Hepatocyte (in vitro differentiated cells): ENCODE measurements around the gene NTRK3. TPM values are rescaled to one million over a fixed set of nuclear protein-coding genes. Genes with fewer than 3 reads are reported as not detected.

Experiments used
- DNase-seq: peaks from one replicate; pipeline ENCODE4 v3.0.0-alpha.2; 2016; ENCODE audit warnings: low spot score
- H2AFZ ChIP-seq: fragments of 200-600 bp; sonication (generic); 2 replicates; pipeline ENCODE4 v1.6.0; 2016; ENCODE audit warnings: antibody characterized with exemption, mild to moderate bottlenecking
- H3K27ac ChIP-seq: fragments of 200-600 bp; sonication (generic); 2 replicates; pipeline ENCODE4 v1.5.1; 2016; ENCODE audit warnings: mild to moderate bottlenecking
- H3K27me3 ChIP-seq: fragments of 200-600 bp; sonication (generic); 2 replicates; pipeline ENCODE4 v1.6.1; 2016
- H3K36me3 ChIP-seq: fragments of 200-600 bp; sonication (generic); replicated peaks from 2 replicates; pipeline ENCODE4 v1.5.1; 2016; ENCODE audit warnings: low read depth; ENCODE audit not compliant: insufficient read depth
- H3K4me1 ChIP-seq: fragments of 200-600 bp; sonication (generic); 2 replicates; pipeline ENCODE4 v1.5.1; 2016; ENCODE audit warnings: mild to moderate bottlenecking, moderate library complexity; ENCODE audit not compliant: insufficient read depth
- H3K4me2 ChIP-seq: fragments of 200-600 bp; sonication (generic); 2 replicates; pipeline ENCODE4 v1.6.0; 2016
- H3K4me3 ChIP-seq: fragments of 200-600 bp; sonication (generic); 2 replicates; pipeline ENCODE4 v1.5.1; 2016; ENCODE audit warnings: mild to moderate bottlenecking
- H3K79me2 ChIP-seq: fragments of 200-600 bp; sonication (generic); 2 replicates; pipeline ENCODE4 v1.6.0; 2017; ENCODE audit warnings: mild to moderate bottlenecking
- H3K9me2 ChIP-seq: fragments of 200-600 bp; sonication (generic); replicated peaks from 2 replicates; pipeline ENCODE4 v1.6.0; 2017; ENCODE audit warnings: mild to moderate bottlenecking; ENCODE audit not compliant: insufficient read depth
- H3K9me3 ChIP-seq: fragments of 200-600 bp; sonication (generic); 2 replicates; pipeline ENCODE4 v1.5.1; 2016; ENCODE audit warnings: low read depth, mild to moderate bottlenecking
- H4K20me1 ChIP-seq: fragments of 200-600 bp; sonication (generic); 2 replicates; pipeline ENCODE4 v1.6.0; 2016; ENCODE audit warnings: mild to moderate bottlenecking; ENCODE audit not compliant: insufficient read depth, poor library complexity, severe bottlenecking
- CTCF ChIP-seq: fragments of 200-600 bp; sonication (generic); IDR thresholded peaks from 2 replicates; pipeline ENCODE4 v1.5.1; 2016; ENCODE audit warnings: antibody characterized with exemption, mild to moderate bottlenecking; ENCODE audit not compliant: poor library complexity
- EZH2 ChIP-seq: fragments of 200-600 bp; sonication (generic); IDR thresholded peaks from 2 replicates; pipeline ENCODE4 v1.6.1; 2016; ENCODE audit warnings: antibody characterized with exemption, mild to moderate bottlenecking, borderline replicate concordance
- EZH2phosphoT487 ChIP-seq: fragments of 200-600 bp; sonication (generic); IDR thresholded peaks from one replicate; pipeline ENCODE4 v1.6.1; 2018; ENCODE audit warnings: antibody characterized with exemption, mild to moderate bottlenecking, low read depth, moderate library complexity; ENCODE audit not compliant: unreplicated experiment, severe bottlenecking
- WGBS: methylation state at CpG from one replicate; pipeline ENCODE4 v1.1.6; 2016; ENCODE audit warnings: low lambda C conversion rate; ENCODE audit errors: missing lambda C conversion rate; 5-methylcytosine and 5-hydroxymethylcytosine counted together
- polyA plus RNA-seq: library from polyadenylated mRNA; unstranded; fragments of >200 nt; fragmentation: Nextera tagmentation; extraction: Ambion mirVana; gene quantifications from 2 replicates; pipeline ENCODE4 v1.2.1, GENCODE V29; 2016
- total RNA-seq: library from RNA; depleted of rRNA; stranded (reverse); fragments of >200 nt; gene quantifications from 2 replicates; pipeline ENCODE4 v1.2.3, GENCODE V29; 2014

Gene NTRK3
- total and polyA plus RNA-seq, 2 experiments from 2014 or later, result 4.9 to 5.6 TPM

GRCh38 chr15:88071141-88071540 lies 185.4 kb downstream of the NTRK3 start:
- no peak overlapping the region for H2AFZ ChIP-seq
- no peaks in the 10 kb centered on the region for H3K79me2 ChIP-seq
- H3K4me1 ChIP-seq, result peaks cover 4% of the 10 kb centered on the region
- H3K36me3 ChIP-seq, result no peaks in the 10 kb centered on the region
- no peak for DNase-seq
- no peaks in the 10 kb centered on the region for H3K9me3 ChIP-seq
- H3K4me2 ChIP-seq, result no peak overlapping the region
- H4K20me1 ChIP-seq, result no peaks in the 10 kb centered on the region
- H3K27ac ChIP-seq, result no peak overlapping the region
- H3K27me3 ChIP-seq, result no peaks in the 10 kb centered on the region
- 88% methylated on average over 6 of the region's 6 CpGs for WGBS
- TF ChIP-seq CTCF (no peak), EZH2phosphoT487 (no peak), EZH2 (no peak)
- no peaks in the 10 kb centered on the region for H3K9me2 ChIP-seq
- H3K4me3 ChIP-seq, result no peak overlapping the region

DNA sequence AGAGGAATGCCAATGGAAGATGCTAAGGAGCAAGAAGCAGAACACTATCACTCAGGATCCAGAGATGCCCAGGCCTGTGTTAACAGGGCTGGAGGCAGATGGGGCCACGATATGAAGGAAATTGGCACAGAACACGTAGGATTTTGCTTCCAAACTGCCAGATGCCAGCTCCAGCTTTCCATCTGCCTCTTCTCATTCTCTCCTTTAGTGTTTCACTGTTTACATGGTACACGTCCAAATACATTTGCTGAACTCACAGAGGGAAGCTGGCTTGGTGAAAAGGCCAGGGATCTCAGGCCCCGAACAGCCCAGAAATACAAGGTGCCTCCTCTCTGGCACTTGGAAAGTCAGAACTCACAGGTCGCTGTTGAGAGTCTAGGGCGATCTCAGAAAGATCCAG lies 187.0 kb downstream of the NTRK3 start:
- H3K4me1 ChIP-seq, result peaks cover 4% of the 10 kb centered on the region
- WGBS, result 86% methylated on average over 6 of the region's 6 CpGs
- H2AFZ ChIP-seq, result no peak overlapping the region
- no peak overlapping the region for H3K27ac ChIP-seq
- no peaks in the 10 kb centered on the region for H3K79me2 ChIP-seq
- no peaks in the 10 kb centered on the region for H4K20me1 ChIP-seq
- no peak overlapping the region for H3K4me3 ChIP-seq
- H3K36me3 ChIP-seq, result no peaks in the 10 kb centered on the region
- no peaks in the 10 kb centered on the region for H3K27me3 ChIP-seq
- no peaks in the 10 kb centered on the region for H3K9me2 ChIP-seq
- no peaks in the 10 kb centered on the region for H3K9me3 ChIP-seq
- TF ChIP-seq EZH2, result no peak
- no peak for TF ChIP-seq CTCF
- no peak for TF ChIP-seq EZH2phosphoT487
- H3K4me2 ChIP-seq, result no peak overlapping the region
- no peak for DNase-seq

GRCh38 chr15:88067331-88067685 lies 189.2 kb downstream of the NTRK3 start:
- Histone ChIP-seq H3K79me2 (no peaks in the 10 kb centered on the region), H3K9me3 (no peaks in the 10 kb centered on the region), H3K27ac (no peak overlapping the region), H3K36me3 (no peaks in the 10 kb centered on the region), H2AFZ (no peak overlapping the region), H3K9me2 (no peaks in the 10 kb centered on the region), H3K4me2 (no peak overlapping the region), H3K4me3 (no peak overlapping the region), H4K20me1 (no peaks in the 10 kb centered on the region), H3K4me1 (no peaks in the 10 kb centered on the region), H3K27me3 (no peaks in the 10 kb centered on the region)
- 78% methylated on average over 3 of the region's 3 CpGs for WGBS
- no peak for DNase-seq
- TF ChIP-seq CTCF (no peak), EZH2phosphoT487 (no peak), EZH2 (no peak)
